SK-N-SH (cell line): ENCODE measurements around the gene GPR17. TPM values are rescaled to one million over a fixed set of nuclear protein-coding genes. Genes with fewer than 3 reads are reported as not detected.

ENCODE experiments used
- CTCF ChIA-PET: fragments of 300-600, 350-600 bp; formaldehyde crosslinking; extraction: SDS; loops from one replicate; lab custom pipeline; 2021; lab: Yijun Ruan, JAX
- POLR2A ChIA-PET: fragments of 350-600 bp; sonication (Branson Sonifier 250); formaldehyde crosslinking; extraction: SDS; loops from one replicate; lab custom pipeline; 2020; ENCODE audit warnings: antibody characterized with exemption, inconsistent platforms; lab: Yijun Ruan, JAX
- DNase-seq: peaks from one replicate; pipeline ENCODE4 v3.0.0; 2012
- H2AFZ ChIP-seq: fragments of 200-600 bp; sonication (generic); 2 replicates; pipeline ENCODE4 v1.8.1; 2016; ENCODE audit warnings: antibody characterized with exemption, mild to moderate bottlenecking, low read depth
- H3F3A ChIP-seq: fragments of 200-600 bp; sonication (generic); replicated peaks from 2 replicates; pipeline ENCODE3; 2016; ENCODE audit warnings: antibody characterized with exemption, mild to moderate bottlenecking; ENCODE audit not compliant: insufficient read depth
- H3K27ac ChIP-seq, 2 experiments: fragments of 200-500 bp in 1 of 2; fragments of 200-600 bp in 1 of 2; sonication (Bioruptor generic) in 1 of 2; sonication (generic), shearing (Covaris generic) in 1 of 2; 2 replicates each; pipeline versions ENCODE4 v1.5.1 to v1.6.1; 2014 to 2016; ENCODE audit warnings: low read depth in 2 of 2, inconsistent platforms in 1 of 2, low read length in 1 of 2, mild to moderate bottlenecking in 1 of 2, mixed read lengths in 1 of 2
- H3K27me3 ChIP-seq: fragments of 200-600 bp; sonication (generic), shearing (Covaris generic); 2 replicates; pipeline ENCODE4 v1.6.1; 2016; ENCODE audit warnings: mixed run types; ENCODE audit not compliant: insufficient read depth
- H3K36me3 ChIP-seq, 2 experiments: fragments of 200-500 bp in 1 of 2; fragments of 200-600 bp in 1 of 2; sonication (Bioruptor generic) in 1 of 2; sonication (generic) in 1 of 2; replicated peaks in 1 of 2; 2 replicates each; pipeline versions ENCODE3 to v1.5.1; 2014 to 2016; ENCODE audit warnings: low read length in 1 of 2, mild to moderate bottlenecking in 1 of 2; ENCODE audit not compliant: insufficient read depth in 2 of 2, control insufficient read depth in 1 of 2
- H3K4me1 ChIP-seq, 2 experiments: fragments of 200-500 bp in 1 of 2; fragments of 200-600 bp in 1 of 2; sonication (Bioruptor generic) in 1 of 2; sonication (generic), shearing (Covaris generic) in 1 of 2; 2 replicates each; pipeline versions ENCODE4 v1.5.1 to v1.6.1; 2014 to 2016; ENCODE audit warnings: low read depth in 1 of 2, low read length in 1 of 2, mixed run types in 1 of 2; ENCODE audit not compliant: insufficient read depth in 2 of 2, control insufficient read depth in 1 of 2
- H3K4me2 ChIP-seq: fragments of 200-600 bp; sonication (generic), shearing (Covaris generic); 2 replicates; pipeline ENCODE4 v1.6.1; 2017; ENCODE audit warnings: mixed run types
- H3K4me3 ChIP-seq, 2 experiments: fragments of 200-500 bp in 1 of 2; fragments of 200-600 bp in 1 of 2; sonication (Bioruptor generic) in 1 of 2; sonication (generic), shearing (Covaris generic) in 1 of 2; 2 replicates each; pipeline versions ENCODE4 v1.5.1 to v1.8.1; 2014 to 2016; ENCODE audit warnings: low read depth in 2 of 2, inconsistent platforms in 1 of 2, low read length in 1 of 2, mild to moderate bottlenecking in 1 of 2, mixed read lengths in 1 of 2, moderate library complexity in 1 of 2
- H3K79me2 ChIP-seq: fragments of 200-600 bp; sonication (generic); 2 replicates; pipeline ENCODE4 v1.8.1; 2017; ENCODE audit warnings: mild to moderate bottlenecking; ENCODE audit not compliant: insufficient read depth
- H3K9ac ChIP-seq: fragments of 200-600 bp; sonication (generic); 2 replicates; pipeline ENCODE4 v1.6.1; 2017; ENCODE audit warnings: mixed run types
- H3K9me2 ChIP-seq: fragments of 200-600 bp; sonication (generic); 2 replicates; pipeline ENCODE4 v1.6.1; 2017; ENCODE audit warnings: mixed run types
- H3K9me3 ChIP-seq: fragments of 200-600 bp; sonication (generic); 2 replicates; pipeline ENCODE4 v1.6.1; 2017; ENCODE audit warnings: mixed run types, mild to moderate bottlenecking, moderate library complexity
- H4K20me1 ChIP-seq: fragments of 200-600 bp; sonication (generic); 2 replicates; pipeline ENCODE4 v1.6.1; 2017; ENCODE audit warnings: mild to moderate bottlenecking, mixed run types; ENCODE audit not compliant: insufficient read depth
- CHD2 ChIP-seq: fragments of 150-350 bp; IDR thresholded peaks from 2 replicates; pipeline ENCODE4 v1.6.1; 2018; ENCODE audit warnings: low read length; ENCODE audit not compliant: partially characterized antibody
- EP300 ChIP-seq, 2 experiments: IDR thresholded peaks; 2 replicates each; pipeline versions ENCODE4 v1.4.0 to v1.6.1; 2012; ENCODE audit warnings: borderline replicate concordance in 1 of 2, low read depth in 1 of 2, low read length in 1 of 2
- EZH2phosphoT487 ChIP-seq: fragments of 200-600 bp; sonication (generic); IDR thresholded peaks from 2 replicates; pipeline ENCODE4 v1.6.1; 2017; ENCODE audit warnings: low read depth, mixed run types, mild to moderate bottlenecking, antibody characterized with exemption, moderate library complexity, borderline replicate concordance
- GATA2 ChIP-seq: sonication (generic); formaldehyde crosslinking; IDR thresholded peaks from 2 replicates; pipeline ENCODE4 v1.5.0; 2020; ENCODE audit warnings: mild to moderate bottlenecking, missing genetic modification reagents
- JUND ChIP-seq: IDR thresholded peaks from 2 replicates; pipeline ENCODE4 v1.4.0; 2012
- MEF2A ChIP-seq: IDR thresholded peaks from 2 replicates; pipeline ENCODE4 v1.4.0; 2012; ENCODE audit warnings: low read depth, borderline replicate concordance
- NFIC ChIP-seq: IDR thresholded peaks from 2 replicates; pipeline ENCODE4 v1.4.0; 2012; ENCODE audit warnings: borderline replicate concordance
- RAD21 ChIP-seq: IDR thresholded peaks from 2 replicates; pipeline ENCODE4 v1.6.1; 2012; ENCODE audit warnings: mild to moderate bottlenecking, low read length
- RFX5 ChIP-seq: IDR thresholded peaks from 2 replicates; pipeline ENCODE4 v1.6.1; 2012; ENCODE audit warnings: mild to moderate bottlenecking, improper control_type of control experiment, low read length
- RXRA ChIP-seq: IDR thresholded peaks from 2 replicates; pipeline ENCODE4 v1.4.0; 2012; ENCODE audit warnings: low read depth, mild to moderate bottlenecking, borderline replicate concordance
- SIN3A ChIP-seq: IDR thresholded peaks from 2 replicates; pipeline ENCODE4 v1.6.1; 2012; ENCODE audit warnings: low read depth, mild to moderate bottlenecking, low read length, moderate library complexity, borderline replicate concordance
- SMC3 ChIP-seq: IDR thresholded peaks from 2 replicates; pipeline ENCODE4 v1.6.1; 2012; ENCODE audit warnings: low read depth, low read length, improper control_type of control experiment
- TCF12 ChIP-seq: IDR thresholded peaks from 2 replicates; pipeline ENCODE4 v1.4.0; 2012
- WGBS: methylation state at CpG from one replicate; pipeline ENCODE4 v1.1.6; 2017; ENCODE audit warnings: low lambda C conversion rate; 5-methylcytosine and 5-hydroxymethylcytosine counted together
- polyA plus RNA-seq, 3 experiments: library from polyadenylated mRNA; depleted of rRNA; stranded (reverse); fragments of >200 nt; gene quantifications; 2 replicates each; pipeline ENCODE4 v1.2.3, GENCODE V29; 2012
- TF ChIP-seq, protein P1 (sequence below): IDR thresholded peaks from 2 replicates; pipeline ENCODE4 v1.4.0; 2012; ENCODE audit warnings: low read depth, borderline replicate concordance
- TF ChIP-seq, protein P2 (sequence below): IDR thresholded peaks from 2 replicates; pipeline ENCODE4 v1.6.1; 2012; ENCODE audit warnings: mild to moderate bottlenecking, low read depth, low read length, moderate library complexity
- TF ChIP-seq, protein P3 (sequence below): IDR thresholded peaks from 2 replicates; pipeline ENCODE4; 2012
- TF ChIP-seq, protein P4 (sequence below): IDR thresholded peaks from 2 replicates; pipeline ENCODE4 v1.4.0; 2012; ENCODE audit warnings: low read depth, borderline replicate concordance
- TF ChIP-seq, protein P5 (sequence below): fragments of 200-600 bp; sonication (generic); IDR thresholded peaks from 2 replicates; pipeline ENCODE4 v1.6.1; 2017; ENCODE audit warnings: antibody characterized with exemption, mild to moderate bottlenecking, moderate library complexity

Gene GPR17
- polyA plus RNA-seq, 1 of the 3 experiments (the other 2 are of a cell fraction), result 0.03 TPM

DNA sequence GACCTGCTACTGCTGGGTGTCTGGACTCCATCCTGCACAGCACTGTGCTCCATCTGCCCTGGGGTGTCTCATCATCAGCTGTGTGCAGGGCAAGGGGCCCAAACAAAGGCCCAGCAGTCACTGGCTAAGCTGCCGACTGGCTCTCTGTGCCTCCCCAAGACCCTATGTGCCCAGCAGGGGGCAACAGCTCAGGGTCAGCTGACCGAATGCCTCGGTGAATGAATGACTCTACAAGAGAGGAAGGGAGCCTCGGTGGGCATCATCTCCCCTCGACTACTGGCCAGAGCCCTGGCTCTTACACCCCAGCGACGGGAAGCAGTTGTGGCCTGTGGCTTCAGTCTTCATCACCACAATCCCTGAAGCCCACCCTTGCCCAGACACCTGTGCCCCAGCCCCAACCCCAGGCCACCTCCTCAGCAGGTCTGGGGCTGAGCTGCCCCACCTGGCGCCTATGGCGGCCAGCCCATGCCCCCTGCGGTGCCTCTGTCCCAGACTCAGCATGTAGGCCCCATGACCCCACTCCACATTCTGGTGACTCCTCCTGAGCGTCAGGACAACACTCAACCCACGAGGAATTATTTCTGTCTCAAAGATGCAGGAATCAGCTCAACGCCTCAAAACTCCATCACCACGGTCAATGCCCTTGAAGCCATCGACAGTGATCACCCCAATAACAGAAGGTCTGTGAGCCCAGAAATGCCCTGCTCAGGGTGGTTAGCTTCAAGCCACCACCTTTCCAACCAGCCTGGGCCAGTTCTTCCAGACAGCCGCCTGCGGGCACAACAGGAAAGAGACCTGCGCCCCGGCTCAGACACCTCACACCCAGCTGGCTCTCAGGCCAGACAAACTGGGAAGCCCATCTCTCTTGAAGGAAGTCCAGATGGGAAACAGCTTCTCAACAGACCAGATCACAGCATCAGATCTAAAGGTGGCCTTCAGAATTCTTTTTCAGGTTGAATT is 1.6 kb upstream of the GPR17 start:
- WGBS, result 90% methylated on average over 8 of the region's 19 CpGs
- CTCF ChIA-PET, result interaction anchor here (0.8 to 2.2 kb wide), 5 partner anchors 8 to 53 kb away, joined by 3 to 7 read pairs (median 3); partner anchors contain the start of gene LIMS2

More for the DNA sequence above, 1.6 kb upstream of the GPR17 start:
- Histone ChIP-seq H2AFZ (no peak overlapping the region), H3K27ac (no peak overlapping the region), H3K79me2 (no peaks in the 10 kb centered on the region), H3K4me1 (peaks cover 0 to 34% of the 10 kb centered on the region in 2 experiments; a peak in 1 of 4 replicates), H3K4me2 (no peak overlapping the region), H3K9ac (no peak overlapping the region), H3K36me3 (no peaks in the 10 kb centered on the region), H3K9me3 (no peaks in the 10 kb centered on the region), H3K9me2 (no peaks in the 10 kb centered on the region), H3K4me3 (no peak overlapping the region), H4K20me1 (no peaks in the 10 kb centered on the region), H3K27me3 (no peaks in the 10 kb centered on the region), H3F3A (no peaks in the 10 kb centered on the region)
- POLR2A ChIA-PET, result no interaction called here
- TF ChIP-seq SIN3A (no peak), NFIC (no peak), CHD2 (no peak), EZH2phosphoT487 (no peak), RXRA (no peak), EP300 (IDR thresholded peaks at IDR 0.05; ENCODE audit: borderline replicate concordance in 1 of 2, low read depth in 1 of 2, low read length in 1 of 2) (no peak), RAD21 (no peak), SMC3 (no peak), TCF12 (no peak), JUND (no peak), RFX5 (no peak), GATA2 (CRISPR knock-in tag) (no peak), MEF2A (no peak)
- TF ChIP-seq, protein P1, sequence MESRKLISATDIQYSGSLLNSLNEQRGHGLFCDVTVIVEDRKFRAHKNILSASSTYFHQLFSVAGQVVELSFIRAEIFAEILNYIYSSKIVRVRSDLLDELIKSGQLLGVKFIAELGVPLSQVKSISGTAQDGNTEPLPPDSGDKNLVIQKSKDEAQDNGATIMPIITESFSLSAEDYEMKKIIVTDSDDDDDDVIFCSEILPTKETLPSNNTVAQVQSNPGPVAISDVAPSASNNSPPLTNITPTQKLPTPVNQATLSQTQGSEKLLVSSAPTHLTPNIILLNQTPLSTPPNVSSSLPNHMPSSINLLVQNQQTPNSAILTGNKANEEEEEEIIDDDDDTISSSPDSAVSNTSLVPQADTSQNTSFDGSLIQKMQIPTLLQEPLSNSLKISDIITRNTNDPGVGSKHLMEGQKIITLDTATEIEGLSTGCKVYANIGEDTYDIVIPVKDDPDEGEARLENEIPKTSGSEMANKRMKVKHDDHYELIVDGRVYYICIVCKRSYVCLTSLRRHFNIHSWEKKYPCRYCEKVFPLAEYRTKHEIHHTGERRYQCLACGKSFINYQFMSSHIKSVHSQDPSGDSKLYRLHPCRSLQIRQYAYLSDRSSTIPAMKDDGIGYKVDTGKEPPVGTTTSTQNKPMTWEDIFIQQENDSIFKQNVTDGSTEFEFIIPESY, result no peak
- TF ChIP-seq, protein P2, sequence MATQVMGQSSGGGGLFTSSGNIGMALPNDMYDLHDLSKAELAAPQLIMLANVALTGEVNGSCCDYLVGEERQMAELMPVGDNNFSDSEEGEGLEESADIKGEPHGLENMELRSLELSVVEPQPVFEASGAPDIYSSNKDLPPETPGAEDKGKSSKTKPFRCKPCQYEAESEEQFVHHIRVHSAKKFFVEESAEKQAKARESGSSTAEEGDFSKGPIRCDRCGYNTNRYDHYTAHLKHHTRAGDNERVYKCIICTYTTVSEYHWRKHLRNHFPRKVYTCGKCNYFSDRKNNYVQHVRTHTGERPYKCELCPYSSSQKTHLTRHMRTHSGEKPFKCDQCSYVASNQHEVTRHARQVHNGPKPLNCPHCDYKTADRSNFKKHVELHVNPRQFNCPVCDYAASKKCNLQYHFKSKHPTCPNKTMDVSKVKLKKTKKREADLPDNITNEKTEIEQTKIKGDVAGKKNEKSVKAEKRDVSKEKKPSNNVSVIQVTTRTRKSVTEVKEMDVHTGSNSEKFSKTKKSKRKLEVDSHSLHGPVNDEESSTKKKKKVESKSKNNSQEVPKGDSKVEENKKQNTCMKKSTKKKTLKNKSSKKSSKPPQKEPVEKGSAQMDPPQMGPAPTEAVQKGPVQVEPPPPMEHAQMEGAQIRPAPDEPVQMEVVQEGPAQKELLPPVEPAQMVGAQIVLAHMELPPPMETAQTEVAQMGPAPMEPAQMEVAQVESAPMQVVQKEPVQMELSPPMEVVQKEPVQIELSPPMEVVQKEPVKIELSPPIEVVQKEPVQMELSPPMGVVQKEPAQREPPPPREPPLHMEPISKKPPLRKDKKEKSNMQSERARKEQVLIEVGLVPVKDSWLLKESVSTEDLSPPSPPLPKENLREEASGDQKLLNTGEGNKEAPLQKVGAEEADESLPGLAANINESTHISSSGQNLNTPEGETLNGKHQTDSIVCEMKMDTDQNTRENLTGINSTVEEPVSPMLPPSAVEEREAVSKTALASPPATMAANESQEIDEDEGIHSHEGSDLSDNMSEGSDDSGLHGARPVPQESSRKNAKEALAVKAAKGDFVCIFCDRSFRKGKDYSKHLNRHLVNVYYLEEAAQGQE, result no peak
- TF ChIP-seq, protein P3, sequence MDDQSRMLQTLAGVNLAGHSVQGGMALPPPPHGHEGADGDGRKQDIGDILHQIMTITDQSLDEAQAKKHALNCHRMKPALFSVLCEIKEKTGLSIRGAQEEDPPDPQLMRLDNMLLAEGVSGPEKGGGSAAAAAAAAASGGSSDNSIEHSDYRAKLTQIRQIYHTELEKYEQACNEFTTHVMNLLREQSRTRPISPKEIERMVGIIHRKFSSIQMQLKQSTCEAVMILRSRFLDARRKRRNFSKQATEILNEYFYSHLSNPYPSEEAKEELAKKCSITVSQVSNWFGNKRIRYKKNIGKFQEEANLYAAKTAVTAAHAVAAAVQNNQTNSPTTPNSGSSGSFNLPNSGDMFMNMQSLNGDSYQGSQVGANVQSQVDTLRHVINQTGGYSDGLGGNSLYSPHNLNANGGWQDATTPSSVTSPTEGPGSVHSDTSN, result no peak
- TF ChIP-seq, protein P4, sequence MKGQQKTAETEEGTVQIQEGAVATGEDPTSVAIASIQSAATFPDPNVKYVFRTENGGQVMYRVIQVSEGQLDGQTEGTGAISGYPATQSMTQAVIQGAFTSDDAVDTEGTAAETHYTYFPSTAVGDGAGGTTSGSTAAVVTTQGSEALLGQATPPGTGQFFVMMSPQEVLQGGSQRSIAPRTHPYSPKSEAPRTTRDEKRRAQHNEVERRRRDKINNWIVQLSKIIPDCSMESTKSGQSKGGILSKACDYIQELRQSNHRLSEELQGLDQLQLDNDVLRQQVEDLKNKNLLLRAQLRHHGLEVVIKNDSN, result no peak
- TF ChIP-seq, protein P5, sequence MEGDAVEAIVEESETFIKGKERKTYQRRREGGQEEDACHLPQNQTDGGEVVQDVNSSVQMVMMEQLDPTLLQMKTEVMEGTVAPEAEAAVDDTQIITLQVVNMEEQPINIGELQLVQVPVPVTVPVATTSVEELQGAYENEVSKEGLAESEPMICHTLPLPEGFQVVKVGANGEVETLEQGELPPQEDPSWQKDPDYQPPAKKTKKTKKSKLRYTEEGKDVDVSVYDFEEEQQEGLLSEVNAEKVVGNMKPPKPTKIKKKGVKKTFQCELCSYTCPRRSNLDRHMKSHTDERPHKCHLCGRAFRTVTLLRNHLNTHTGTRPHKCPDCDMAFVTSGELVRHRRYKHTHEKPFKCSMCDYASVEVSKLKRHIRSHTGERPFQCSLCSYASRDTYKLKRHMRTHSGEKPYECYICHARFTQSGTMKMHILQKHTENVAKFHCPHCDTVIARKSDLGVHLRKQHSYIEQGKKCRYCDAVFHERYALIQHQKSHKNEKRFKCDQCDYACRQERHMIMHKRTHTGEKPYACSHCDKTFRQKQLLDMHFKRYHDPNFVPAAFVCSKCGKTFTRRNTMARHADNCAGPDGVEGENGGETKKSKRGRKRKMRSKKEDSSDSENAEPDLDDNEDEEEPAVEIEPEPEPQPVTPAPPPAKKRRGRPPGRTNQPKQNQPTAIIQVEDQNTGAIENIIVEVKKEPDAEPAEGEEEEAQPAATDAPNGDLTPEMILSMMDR, result no peak; the same call in 1 of the 2 replicates
- DNase-seq, result no peak
